Liver (tissue), 9 donors: ENCODE results near the gene SCNN1B. TPM values are rescaled to one million over a fixed set of nuclear protein-coding genes. Genes with fewer than 3 reads are reported as not detected.

ENCODE experiments used
- DNase-seq: peaks from one replicate; pipeline ENCODE4 v3.0.0-alpha.2; 2017; ENCODE audit warnings: low spot score
- H3K27ac ChIP-seq, 2 donors: one replicate each; pipeline ENCODE4 v1.7.0; 2013; ENCODE audit warnings: inconsistent platforms in 2 of 2, low read length in 2 of 2, control low read depth in 1 of 2, low read depth in 1 of 2, mild to moderate bottlenecking in 1 of 2
- H3K27me3 ChIP-seq, 4 donors: one replicate each; pipeline versions ENCODE4 v1.6.1 to v1.7.0; 2013; ENCODE audit warnings: low read length in 3 of 4, inconsistent platforms in 1 of 4, mild to moderate bottlenecking in 1 of 4, moderate library complexity in 1 of 4; ENCODE audit not compliant: control insufficient read depth in 4 of 4, insufficient read depth in 4 of 4
- H3K36me3 ChIP-seq, 4 donors: one replicate each; pipeline versions ENCODE4 v1.6.1 to v1.7.0; 2013; ENCODE audit warnings: low read length in 3 of 4, mild to moderate bottlenecking in 3 of 4, low read depth in 1 of 4, moderate library complexity in 1 of 4; ENCODE audit not compliant: control insufficient read depth in 4 of 4, insufficient read depth in 3 of 4
- H3K4me1 ChIP-seq, 4 donors: one replicate each; pipeline versions ENCODE4 v1.6.1 to v1.7.0; 2013; ENCODE audit warnings: low read length in 3 of 4, mild to moderate bottlenecking in 3 of 4, moderate library complexity in 1 of 4; ENCODE audit not compliant: control insufficient read depth in 4 of 4, insufficient read depth in 4 of 4
- H3K4me3 ChIP-seq, 3 donors: one replicate each; pipeline versions ENCODE4 v1.6.1 to v1.7.0; 2013; ENCODE audit warnings: low read length in 3 of 3, control low read depth in 1 of 3, low read depth in 1 of 3, mild to moderate bottlenecking in 1 of 3
- H3K9ac ChIP-seq, 2 donors: one replicate each; pipeline ENCODE4 v1.7.0; 2013; ENCODE audit warnings: low read length in 2 of 2, mild to moderate bottlenecking in 2 of 2, moderate library complexity in 2 of 2, control low read depth in 1 of 2, low read depth in 1 of 2
- H3K9me3 ChIP-seq, 4 donors: one replicate each; pipeline versions ENCODE4 v1.6.1 to v1.7.0; 2013; ENCODE audit warnings: low read length in 3 of 4; ENCODE audit not compliant: control insufficient read depth in 4 of 4
- EGR1 ChIP-seq, 2 donors: IDR thresholded peaks; 2 replicates each; pipeline ENCODE4 v1.6.1; 2016 to 2018; ENCODE audit warnings: antibody characterized with exemption in 2 of 2, low read depth in 2 of 2
- FOXA2 ChIP-seq: IDR thresholded peaks from 2 replicates; pipeline ENCODE4 v1.6.1; 2016; ENCODE audit warnings: antibody characterized with exemption
- HNF4G ChIP-seq: IDR thresholded peaks from 2 replicates; pipeline ENCODE4 v1.6.1; 2016; ENCODE audit warnings: antibody characterized with exemption
- JUND ChIP-seq, 2 donors: IDR thresholded peaks; 2 replicates each; pipeline ENCODE4 v1.6.1; 2016; ENCODE audit warnings: antibody characterized with exemption in 2 of 2
- NR2F2 ChIP-seq: IDR thresholded peaks from 2 replicates; pipeline ENCODE4 v1.6.1; 2016; ENCODE audit warnings: antibody characterized with exemption
- RAD21 ChIP-seq, 2 donors: IDR thresholded peaks; 2 replicates each; pipeline ENCODE4 v1.6.1; 2016; ENCODE audit warnings: antibody characterized with exemption in 2 of 2, mild to moderate bottlenecking in 2 of 2
- SP1 ChIP-seq: IDR thresholded peaks from 2 replicates; pipeline ENCODE4 v1.6.1; 2018; ENCODE audit warnings: antibody characterized with exemption, mild to moderate bottlenecking
- TAF1 ChIP-seq: conservative IDR thresholded peaks from 2 replicates; pipeline ENCODE4 v1.6.1; 2016; ENCODE audit warnings: antibody characterized with exemption, mild to moderate bottlenecking
- YY1 ChIP-seq: IDR thresholded peaks from 2 replicates; pipeline ENCODE4 v1.6.1; 2016; ENCODE audit warnings: antibody characterized with exemption, mild to moderate bottlenecking
- WGBS: extraction: QIAGEN DNeasy Blood & Tissue Kit; methylation state at CpG from one replicate; pipeline ENCODE4 v1.1.7; 2013; 5-methylcytosine and 5-hydroxymethylcytosine counted together
- polyA plus RNA-seq, 2 donors: library from polyadenylated mRNA; stranded (reverse) in 1 of 2; unstranded in 1 of 2; fragments of 200-250 nt in 1 of 2; fragments of >200 nt in 1 of 2; fragmentation: Nextera tagmentation in 1 of 2; extraction: Ambion mirVana in 1 of 2; gene quantifications; one replicate each; pipeline versions ENCODE4 v1.2.1 to v1.2.3, GENCODE V29; 2013 to 2015
- total RNA-seq, 2 donors: library from RNA; depleted of rRNA; stranded (reverse); fragments of >200 nt; gene quantifications; one replicate each; pipeline ENCODE4 v1.2.3, GENCODE V29; 2014
- TF ChIP-seq, protein P1 (sequence below): IDR thresholded peaks from 2 replicates; pipeline ENCODE4 v1.6.1; 2016; ENCODE audit warnings: antibody characterized with exemption, mild to moderate bottlenecking
- TF ChIP-seq, protein P2 (sequence below): IDR thresholded peaks from 2 replicates; pipeline ENCODE4 v1.6.1; 2016; ENCODE audit warnings: antibody characterized with exemption
- TF ChIP-seq, protein P3 (sequence below): IDR thresholded peaks from 2 replicates; pipeline ENCODE4 v1.6.1; 2016; ENCODE audit warnings: antibody characterized with exemption
- TF ChIP-seq, protein P4 (sequence below): IDR thresholded peaks from 2 replicates; pipeline ENCODE4 v1.6.1; 2016; ENCODE audit warnings: antibody characterized with exemption
- TF ChIP-seq, protein P5 (sequence below): fragments of 150-350 bp; IDR thresholded peaks from 2 replicates; pipeline ENCODE4 v1.5.1; 2017; ENCODE audit warnings: improper control_type of control experiment, low read depth, low read length; ENCODE audit not compliant: missing input control
- donor health status: healthy.
- donor health status: healthy.
- donor health status: healthy.
- donor health status: healthy.
- donor health status: healthy.

The SCNN1B gene
- total and polyA plus RNA-seq, 4 donors = 0.08 to 0.17 (median 0.14) TPM; not detected in 1

DNA sequence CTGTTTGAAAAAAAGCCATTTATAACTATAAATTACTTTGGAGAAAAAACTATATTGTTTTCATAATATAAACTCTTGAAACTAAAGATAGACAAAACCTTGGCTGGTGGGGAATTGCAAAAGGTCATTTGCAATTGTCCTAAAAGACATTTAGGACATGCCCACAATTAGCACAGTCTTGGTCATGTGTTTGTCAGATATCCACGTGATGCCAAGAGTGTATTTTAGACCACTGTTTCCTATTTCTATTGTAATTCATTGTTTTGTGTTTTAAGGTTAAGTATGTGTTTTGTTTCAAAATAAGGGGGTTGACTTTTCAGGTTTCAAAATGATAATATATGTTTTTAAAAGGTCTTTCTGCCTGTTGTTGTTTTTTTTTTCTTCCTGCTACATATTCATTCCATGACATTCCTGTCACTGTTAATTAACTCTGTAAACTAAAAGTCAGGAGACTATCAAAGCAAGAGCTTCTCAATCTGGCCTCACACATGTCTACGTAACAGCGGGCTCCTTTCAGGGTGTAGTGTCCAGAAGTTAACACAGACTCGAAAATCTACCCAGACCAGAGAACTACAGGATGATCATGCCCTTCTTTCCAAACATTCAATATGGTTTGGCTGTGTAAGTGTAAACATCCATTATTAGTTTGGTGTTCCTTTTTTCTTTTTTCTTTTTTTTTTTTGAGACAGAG lies 92.2 kb downstream of the SCNN1B start:
- no peak for TF ChIP-seq SP1
- TF ChIP-seq, protein P1, sequence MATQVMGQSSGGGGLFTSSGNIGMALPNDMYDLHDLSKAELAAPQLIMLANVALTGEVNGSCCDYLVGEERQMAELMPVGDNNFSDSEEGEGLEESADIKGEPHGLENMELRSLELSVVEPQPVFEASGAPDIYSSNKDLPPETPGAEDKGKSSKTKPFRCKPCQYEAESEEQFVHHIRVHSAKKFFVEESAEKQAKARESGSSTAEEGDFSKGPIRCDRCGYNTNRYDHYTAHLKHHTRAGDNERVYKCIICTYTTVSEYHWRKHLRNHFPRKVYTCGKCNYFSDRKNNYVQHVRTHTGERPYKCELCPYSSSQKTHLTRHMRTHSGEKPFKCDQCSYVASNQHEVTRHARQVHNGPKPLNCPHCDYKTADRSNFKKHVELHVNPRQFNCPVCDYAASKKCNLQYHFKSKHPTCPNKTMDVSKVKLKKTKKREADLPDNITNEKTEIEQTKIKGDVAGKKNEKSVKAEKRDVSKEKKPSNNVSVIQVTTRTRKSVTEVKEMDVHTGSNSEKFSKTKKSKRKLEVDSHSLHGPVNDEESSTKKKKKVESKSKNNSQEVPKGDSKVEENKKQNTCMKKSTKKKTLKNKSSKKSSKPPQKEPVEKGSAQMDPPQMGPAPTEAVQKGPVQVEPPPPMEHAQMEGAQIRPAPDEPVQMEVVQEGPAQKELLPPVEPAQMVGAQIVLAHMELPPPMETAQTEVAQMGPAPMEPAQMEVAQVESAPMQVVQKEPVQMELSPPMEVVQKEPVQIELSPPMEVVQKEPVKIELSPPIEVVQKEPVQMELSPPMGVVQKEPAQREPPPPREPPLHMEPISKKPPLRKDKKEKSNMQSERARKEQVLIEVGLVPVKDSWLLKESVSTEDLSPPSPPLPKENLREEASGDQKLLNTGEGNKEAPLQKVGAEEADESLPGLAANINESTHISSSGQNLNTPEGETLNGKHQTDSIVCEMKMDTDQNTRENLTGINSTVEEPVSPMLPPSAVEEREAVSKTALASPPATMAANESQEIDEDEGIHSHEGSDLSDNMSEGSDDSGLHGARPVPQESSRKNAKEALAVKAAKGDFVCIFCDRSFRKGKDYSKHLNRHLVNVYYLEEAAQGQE = no peak
- no peak for TF ChIP-seq YY1
- no peak for TF ChIP-seq FOXA2
- TF ChIP-seq, protein P2, sequence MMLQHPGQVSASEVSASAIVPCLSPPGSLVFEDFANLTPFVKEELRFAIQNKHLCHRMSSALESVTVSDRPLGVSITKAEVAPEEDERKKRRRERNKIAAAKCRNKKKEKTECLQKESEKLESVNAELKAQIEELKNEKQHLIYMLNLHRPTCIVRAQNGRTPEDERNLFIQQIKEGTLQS = no peak
- no peak for TF ChIP-seq TAF1
- TF ChIP-seq HNF4G = no peak
- TF ChIP-seq RAD21 (IDR thresholded peaks at IDR 0.05) = no peak
- TF ChIP-seq, protein P3, sequence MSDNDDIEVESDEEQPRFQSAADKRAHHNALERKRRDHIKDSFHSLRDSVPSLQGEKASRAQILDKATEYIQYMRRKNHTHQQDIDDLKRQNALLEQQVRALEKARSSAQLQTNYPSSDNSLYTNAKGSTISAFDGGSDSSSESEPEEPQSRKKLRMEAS = no peak
- no peak for TF ChIP-seq EGR1 (IDR thresholded peaks at IDR 0.05; ENCODE audit: low read depth in 2 of 2)
- H3K27ac ChIP-seq = no peak overlapping the region

DNA sequence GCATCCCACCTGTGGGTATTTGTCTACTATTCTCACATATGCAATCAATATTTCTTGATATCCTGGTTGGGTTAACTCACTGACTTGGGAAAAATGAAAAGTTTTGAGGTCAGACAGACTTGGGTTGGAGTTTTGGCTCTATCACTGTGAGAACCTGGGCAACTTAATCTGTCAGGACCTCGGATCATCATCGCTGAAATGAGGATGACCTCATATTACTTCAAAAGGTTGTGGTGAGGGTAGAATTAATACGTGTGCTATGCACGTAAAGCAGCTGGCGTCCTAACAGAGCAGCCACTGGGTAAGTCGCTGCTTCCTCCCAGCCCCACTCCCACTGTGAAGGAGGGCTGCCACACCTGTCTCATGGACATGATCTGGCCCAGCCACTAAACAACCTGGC lies 93.6 kb downstream of the SCNN1B start:
- WGBS = 97% methylated on average over 6 of the region's 6 CpGs
- H3K36me3 ChIP-seq = peaks cover 8 to 65% (median 31%) of the 10 kb centered on the region in 4 donors
- TF ChIP-seq RAD21 (IDR thresholded peaks at IDR 0.05) = no peak

More for the DNA sequence above, 92.2 kb downstream of the SCNN1B start:
- Histone ChIP-seq H3K9ac (no peak overlapping the region), H3K9me3 (no peaks in the 10 kb centered on the region), H3K4me3 (no peak overlapping the region), H3K4me1 (no peaks in the 10 kb centered on the region), H3K27me3 (no peaks in the 10 kb centered on the region), H3K36me3 (peaks cover 10 to 61% (median 34%) of the 10 kb centered on the region in 4 donors)
- 90% methylated on average over 4 of the region's 4 CpGs for WGBS
- no peak for DNase-seq

DNA sequence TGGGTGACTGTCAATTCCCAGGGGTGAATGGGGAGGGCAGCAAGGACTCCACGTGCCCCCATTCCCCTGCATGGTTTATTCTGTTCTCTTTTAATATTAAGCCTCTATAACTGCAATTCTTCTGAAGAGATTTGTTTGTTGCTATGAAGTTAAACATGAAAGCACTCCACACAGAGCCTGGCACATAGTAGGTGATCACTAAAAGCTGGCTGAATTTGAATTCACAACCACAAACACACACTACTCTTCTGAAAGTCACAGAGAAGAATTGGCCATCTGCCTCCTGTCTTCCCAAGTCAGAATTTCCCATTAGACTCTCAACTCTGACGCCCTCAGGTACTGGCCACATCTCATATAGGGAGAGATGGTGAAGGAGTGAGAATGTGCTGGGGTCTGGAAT lies 95.4 kb downstream of the SCNN1B start:
- Histone ChIP-seq H3K4me1 (no peaks in the 10 kb centered on the region), H3K27ac (no peak overlapping the region), H3K36me3 (peaks cover 5 to 54% (median 25%) of the 10 kb centered on the region in 4 donors), H3K4me3 (no peak overlapping the region), H3K27me3 (no peaks in the 10 kb centered on the region), H3K9ac (no peak overlapping the region), H3K9me3 (no peaks in the 10 kb centered on the region)
- 99% methylated on average over 2 of the region's 2 CpGs for WGBS
- no peak for DNase-seq
- TF ChIP-seq, protein P4, sequence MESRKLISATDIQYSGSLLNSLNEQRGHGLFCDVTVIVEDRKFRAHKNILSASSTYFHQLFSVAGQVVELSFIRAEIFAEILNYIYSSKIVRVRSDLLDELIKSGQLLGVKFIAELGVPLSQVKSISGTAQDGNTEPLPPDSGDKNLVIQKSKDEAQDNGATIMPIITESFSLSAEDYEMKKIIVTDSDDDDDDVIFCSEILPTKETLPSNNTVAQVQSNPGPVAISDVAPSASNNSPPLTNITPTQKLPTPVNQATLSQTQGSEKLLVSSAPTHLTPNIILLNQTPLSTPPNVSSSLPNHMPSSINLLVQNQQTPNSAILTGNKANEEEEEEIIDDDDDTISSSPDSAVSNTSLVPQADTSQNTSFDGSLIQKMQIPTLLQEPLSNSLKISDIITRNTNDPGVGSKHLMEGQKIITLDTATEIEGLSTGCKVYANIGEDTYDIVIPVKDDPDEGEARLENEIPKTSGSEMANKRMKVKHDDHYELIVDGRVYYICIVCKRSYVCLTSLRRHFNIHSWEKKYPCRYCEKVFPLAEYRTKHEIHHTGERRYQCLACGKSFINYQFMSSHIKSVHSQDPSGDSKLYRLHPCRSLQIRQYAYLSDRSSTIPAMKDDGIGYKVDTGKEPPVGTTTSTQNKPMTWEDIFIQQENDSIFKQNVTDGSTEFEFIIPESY = no peak
- TF ChIP-seq JUND (IDR thresholded peaks at IDR 0.05) = no peak
- TF ChIP-seq YY1 = no peak
- TF ChIP-seq, protein P3 = no peak
- TF ChIP-seq, protein P2 = no peak
- no peak for TF ChIP-seq SP1
- TF ChIP-seq, protein P1 = no peak
- TF ChIP-seq, protein P5, sequence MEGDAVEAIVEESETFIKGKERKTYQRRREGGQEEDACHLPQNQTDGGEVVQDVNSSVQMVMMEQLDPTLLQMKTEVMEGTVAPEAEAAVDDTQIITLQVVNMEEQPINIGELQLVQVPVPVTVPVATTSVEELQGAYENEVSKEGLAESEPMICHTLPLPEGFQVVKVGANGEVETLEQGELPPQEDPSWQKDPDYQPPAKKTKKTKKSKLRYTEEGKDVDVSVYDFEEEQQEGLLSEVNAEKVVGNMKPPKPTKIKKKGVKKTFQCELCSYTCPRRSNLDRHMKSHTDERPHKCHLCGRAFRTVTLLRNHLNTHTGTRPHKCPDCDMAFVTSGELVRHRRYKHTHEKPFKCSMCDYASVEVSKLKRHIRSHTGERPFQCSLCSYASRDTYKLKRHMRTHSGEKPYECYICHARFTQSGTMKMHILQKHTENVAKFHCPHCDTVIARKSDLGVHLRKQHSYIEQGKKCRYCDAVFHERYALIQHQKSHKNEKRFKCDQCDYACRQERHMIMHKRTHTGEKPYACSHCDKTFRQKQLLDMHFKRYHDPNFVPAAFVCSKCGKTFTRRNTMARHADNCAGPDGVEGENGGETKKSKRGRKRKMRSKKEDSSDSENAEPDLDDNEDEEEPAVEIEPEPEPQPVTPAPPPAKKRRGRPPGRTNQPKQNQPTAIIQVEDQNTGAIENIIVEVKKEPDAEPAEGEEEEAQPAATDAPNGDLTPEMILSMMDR = no peak
- TF ChIP-seq TAF1 = no peak
- TF ChIP-seq NR2F2 = no peak

More for the DNA sequence above, 93.6 kb downstream of the SCNN1B start:
- Histone ChIP-seq H3K27ac (no peak overlapping the region), H3K9ac (no peak overlapping the region), H3K4me3 (no peak overlapping the region), H3K27me3 (no peaks in the 10 kb centered on the region), H3K9me3 (no peaks in the 10 kb centered on the region), H3K4me1 (no peaks in the 10 kb centered on the region)
- DNase-seq = no peak
